HEK293 (cell line): Measurements from ENCODE around the gene MOSMO.
"Not testable (repeated sequence)": the region's sequence is repeated elsewhere in the genome, so short reads cannot be mapped to it uniquely, and the experiment has no call there.

Experiments
- CTCF ChIA-PET: fragments of 350-600 bp; formaldehyde crosslinking; extraction: SDS; loops from one replicate; lab custom pipeline; 2021; ENCODE audit warnings: antibody characterized with exemption; lab: Yijun Ruan, JAX
- POLR2A ChIA-PET: fragments of 300-600 bp; formaldehyde crosslinking; extraction: SDS; loops from one replicate; lab custom pipeline; 2020; ENCODE audit warnings: antibody characterized with exemption, inconsistent platforms; lab: Yijun Ruan, JAX
- H3K27ac ChIP-seq: fragments of 200-500 bp; sonication (Bioruptor generic); 2 replicates; pipeline ENCODE4 v1.5.1; 2014; ENCODE audit warnings: low read depth, low read length, control low read depth, inconsistent platforms; ENCODE audit errors: extremely low read depth
- H3K36me3 ChIP-seq, 2 experiments: fragments of 200-500 bp in 1 of 2; sonication (Bioruptor generic) in 1 of 2; 1 replicate in 1 of 2; 2 replicates in 1 of 2; pipeline ENCODE4 v1.5.1; 2014 to 2017; ENCODE audit warnings: inconsistent platforms in 2 of 2, low read length in 2 of 2; ENCODE audit not compliant: control insufficient read depth in 2 of 2, insufficient read depth in 1 of 2
- H3K4me1 ChIP-seq: fragments of 200-500 bp; sonication (Bioruptor generic); 2 replicates; pipeline ENCODE4 v1.5.1; 2014; ENCODE audit warnings: mild to moderate bottlenecking, low read length, inconsistent platforms; ENCODE audit not compliant: control insufficient read depth, insufficient read depth
- H3K4me3 ChIP-seq: 2 replicates; pipeline ENCODE4 v1.5.1; 2011; ENCODE audit warnings: low read depth, mild to moderate bottlenecking, control low read depth, low read length, moderate library complexity
- H3K9me3 ChIP-seq: fragments of 200-500 bp; sonication (Bioruptor generic); 2 replicates; pipeline ENCODE4 v1.5.1; 2014; ENCODE audit warnings: low read depth, low read length, inconsistent platforms; ENCODE audit not compliant: control insufficient read depth, insufficient read depth
- PRDM1 ChIP-seq: fragments of 450-650 bp; formaldehyde crosslinking; IDR thresholded peaks from 2 replicates; pipeline ENCODE4; 2016; ENCODE audit warnings: missing biosample characterization, missing genetic modification characterization
- ZBTB48 ChIP-seq: fragments of 450-650 bp; formaldehyde crosslinking; IDR thresholded peaks from 2 replicates; pipeline ENCODE4 v1.5.1; 2016; ENCODE audit warnings: missing biosample characterization, missing genetic modification characterization
- ZNF138 ChIP-seq: fragments of 450-650 bp; formaldehyde crosslinking; IDR thresholded peaks from 2 replicates; pipeline ENCODE4 v1.5.1; 2016; ENCODE audit warnings: missing biosample characterization, missing genetic modification characterization, borderline replicate concordance
- ZNF24 ChIP-seq: fragments of 450-650 bp; formaldehyde crosslinking; IDR thresholded peaks from 2 replicates; pipeline ENCODE4 v1.5.1; 2016; ENCODE audit warnings: missing biosample characterization, missing genetic modification characterization
- ZNF292 ChIP-seq: fragments of 450-650 bp; formaldehyde crosslinking; IDR thresholded peaks from 2 replicates; pipeline ENCODE4 v1.5.1; 2016; ENCODE audit warnings: low read depth, missing biosample characterization, missing genetic modification characterization, borderline replicate concordance
- ZNF341 ChIP-seq: fragments of 450-650 bp; formaldehyde crosslinking; IDR thresholded peaks from 2 replicates; pipeline ENCODE4; 2016; ENCODE audit warnings: low read depth, missing biosample characterization, missing genetic modification characterization
- ZNF391 ChIP-seq: fragments of 450-650 bp; formaldehyde crosslinking; IDR thresholded peaks from 2 replicates; pipeline ENCODE4 v1.5.1; 2016; ENCODE audit warnings: low read depth, missing biosample characterization, missing genetic modification characterization, borderline replicate concordance
- ZNF514 ChIP-seq: fragments of 450-650 bp; formaldehyde crosslinking; IDR thresholded peaks from 2 replicates; pipeline ENCODE4 v1.5.1; 2016; ENCODE audit warnings: missing biosample characterization, missing genetic modification characterization
- ZNF571 ChIP-seq: fragments of 450-650 bp; formaldehyde crosslinking; IDR thresholded peaks from 2 replicates; pipeline ENCODE4 v1.5.0; 2017; ENCODE audit warnings: missing biosample characterization, missing genetic modification characterization
- ZNF596 ChIP-seq: fragments of 450-650 bp; IDR thresholded peaks from 2 replicates; pipeline ENCODE4 v1.5.0; 2018; ENCODE audit warnings: missing biosample characterization, mild to moderate bottlenecking, missing genetic modification characterization, moderate library complexity
- ZNF610 ChIP-seq: fragments of 450-650 bp; formaldehyde crosslinking; IDR thresholded peaks from 2 replicates; pipeline ENCODE4 v1.5.1; 2016; ENCODE audit warnings: missing biosample characterization, missing genetic modification characterization, borderline replicate concordance
- ZNF664 ChIP-seq: fragments of 450-650 bp; formaldehyde crosslinking; IDR thresholded peaks from 2 replicates; pipeline ENCODE4 v1.5.1; 2016; ENCODE audit warnings: missing biosample characterization, missing genetic modification characterization
- TF ChIP-seq, protein P1 (sequence below): fragments of 450-650 bp; formaldehyde crosslinking; IDR thresholded peaks from 2 replicates; pipeline ENCODE4 v1.5.1; 2016; ENCODE audit warnings: missing biosample characterization, missing genetic modification characterization
- TF ChIP-seq, protein P2 (sequence below): fragments of 450-650 bp; formaldehyde crosslinking; IDR thresholded peaks from 2 replicates; pipeline ENCODE4 v1.5.1; 2017; ENCODE audit warnings: missing biosample characterization, missing genetic modification characterization
- TF ChIP-seq, protein P3 (sequence below): fragments of 450-650 bp; formaldehyde crosslinking; IDR thresholded peaks from 2 replicates; pipeline ENCODE4 v1.5.1; 2017; ENCODE audit warnings: missing biosample characterization, missing genetic modification characterization
- TF ChIP-seq, protein P4 (sequence below): fragments of 450-650 bp; formaldehyde crosslinking; IDR thresholded peaks from 2 replicates; pipeline ENCODE4 v1.5.1; 2016; ENCODE audit warnings: missing biosample characterization, missing genetic modification characterization

Gene MOSMO

DNA sequence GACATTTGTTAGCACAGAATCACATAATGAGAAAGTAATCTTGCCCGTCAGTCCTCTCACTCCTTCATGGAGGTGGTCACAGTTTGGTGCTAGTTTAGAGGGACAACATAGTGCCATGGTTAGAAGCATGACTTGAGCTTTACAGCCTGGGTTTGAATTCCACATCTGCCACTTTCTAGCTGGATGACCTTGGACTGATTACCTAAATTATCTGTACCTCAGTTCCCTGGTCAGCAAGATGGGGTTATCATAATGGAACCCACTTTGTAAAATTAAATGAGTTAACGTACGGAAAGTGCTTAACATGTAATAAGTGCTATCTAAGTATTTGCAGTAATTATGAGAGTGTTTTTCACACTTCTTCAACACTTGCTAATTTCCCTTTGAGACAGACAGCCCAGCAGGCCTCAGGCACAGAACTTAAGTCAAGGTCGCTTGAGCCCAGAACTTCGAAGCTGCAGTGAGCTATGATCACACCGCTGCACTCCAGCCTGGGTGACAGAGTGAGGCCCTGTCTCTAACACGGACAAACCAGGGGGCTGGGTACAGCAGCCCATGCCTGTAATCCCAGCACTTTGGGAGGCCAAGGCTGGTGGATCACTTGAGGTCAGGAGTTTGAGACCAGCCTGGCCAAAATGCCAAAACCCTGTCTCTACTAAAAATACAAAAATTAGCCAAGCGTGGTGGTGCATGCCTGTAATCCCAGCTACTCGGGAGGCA is 91.5 kb downstream of the MOSMO start (continued):
- TF ChIP-seq ZNF138 (no peak), PRDM1 (tag by site-specific recombination) (no peak), ZNF664 (no peak)

DNA sequence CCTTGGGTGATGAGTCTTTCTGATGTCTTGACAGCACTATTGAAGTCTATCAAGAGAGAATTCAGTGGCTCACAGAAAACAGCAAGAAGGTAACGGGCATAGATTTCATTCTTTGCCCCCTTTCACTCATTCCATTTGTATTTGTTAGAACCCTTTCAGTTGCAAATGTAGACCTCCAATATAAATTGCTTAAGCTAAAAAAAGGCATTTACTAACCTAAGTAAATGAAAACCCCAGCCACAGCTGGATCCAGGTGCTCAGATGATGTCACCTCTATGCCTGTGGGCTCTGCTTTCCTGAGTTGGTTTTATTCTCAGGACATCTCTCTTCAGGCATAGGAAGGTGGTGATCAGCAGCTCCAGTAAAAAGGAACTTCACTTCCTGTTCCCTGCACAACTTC is 95.5 kb downstream of the MOSMO start:
- no peaks in the 10 kb centered on the region for H3K4me1 ChIP-seq
- TF ChIP-seq ZNF391 (tag by site-specific recombination): no peak
- CTCF ChIA-PET: interaction anchor here (0.6 to 7.1 kb wide), 4 partner anchors 8 to 137 kb away, joined by 3 to 31 read pairs (median 4); no protein-coding TSS in a partner anchor
- H3K27ac ChIP-seq: no peak overlapping the region
- H3K9me3 ChIP-seq: no peaks in the 10 kb centered on the region
- POLR2A ChIA-PET: no interaction called here
- no peak overlapping the region for H3K4me3 ChIP-seq
- H3K36me3 ChIP-seq: no peaks in the 10 kb centered on the region

DNA sequence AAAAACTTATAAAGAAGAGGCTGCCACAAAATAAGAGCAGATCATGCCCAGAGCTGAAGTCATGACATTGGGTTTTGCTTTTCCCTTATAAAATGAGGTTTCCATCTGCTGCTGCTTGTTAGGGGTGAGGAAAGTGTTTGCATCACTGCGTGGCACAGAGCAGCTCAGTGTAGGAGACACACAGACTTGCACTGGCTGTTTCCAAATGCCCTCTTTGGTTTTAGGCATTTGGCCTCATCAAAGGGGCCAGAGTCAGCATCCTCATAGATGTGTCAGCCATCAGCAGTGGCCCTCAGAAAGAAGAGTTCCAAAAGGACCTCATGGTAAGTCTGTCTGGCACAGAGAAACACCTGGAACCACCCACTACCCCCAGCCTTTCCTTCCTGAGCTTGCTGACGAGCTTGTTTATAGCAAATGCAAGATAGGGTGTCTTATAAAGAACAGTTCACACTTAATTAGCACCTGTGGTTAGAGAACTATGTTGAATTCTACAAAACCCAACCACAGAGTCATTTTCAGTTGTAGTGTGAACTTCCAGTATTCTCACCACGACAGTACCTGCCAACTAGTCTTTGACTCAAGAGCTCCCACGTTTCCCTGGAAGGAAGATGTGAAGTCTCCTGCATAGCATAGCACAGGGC is 101.5 kb downstream of the MOSMO start:
- H3K36me3 ChIP-seq: no peaks in the 10 kb centered on the region
- TF ChIP-seq, protein P1, sequence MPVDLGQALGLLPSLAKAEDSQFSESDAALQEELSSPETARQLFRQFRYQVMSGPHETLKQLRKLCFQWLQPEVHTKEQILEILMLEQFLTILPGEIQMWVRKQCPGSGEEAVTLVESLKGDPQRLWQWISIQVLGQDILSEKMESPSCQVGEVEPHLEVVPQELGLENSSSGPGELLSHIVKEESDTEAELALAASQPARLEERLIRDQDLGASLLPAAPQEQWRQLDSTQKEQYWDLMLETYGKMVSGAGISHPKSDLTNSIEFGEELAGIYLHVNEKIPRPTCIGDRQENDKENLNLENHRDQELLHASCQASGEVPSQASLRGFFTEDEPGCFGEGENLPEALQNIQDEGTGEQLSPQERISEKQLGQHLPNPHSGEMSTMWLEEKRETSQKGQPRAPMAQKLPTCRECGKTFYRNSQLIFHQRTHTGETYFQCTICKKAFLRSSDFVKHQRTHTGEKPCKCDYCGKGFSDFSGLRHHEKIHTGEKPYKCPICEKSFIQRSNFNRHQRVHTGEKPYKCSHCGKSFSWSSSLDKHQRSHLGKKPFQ (tag by site-specific recombination): peak; percentile 71; the same call in 1 of the 2 replicates
- TF ChIP-seq ZNF292 (tag by site-specific recombination) (no peak), ZBTB48 (tag by site-specific recombination) (no peak)
- H3K4me1 ChIP-seq: no peaks in the 10 kb centered on the region
- POLR2A ChIA-PET: no interaction called here
- H3K9me3 ChIP-seq: no peaks in the 10 kb centered on the region
- CTCF ChIA-PET: interaction anchor here (0.6 to 3.6 kb wide), 5 partner anchors 10 to 107 kb away, joined by 3 to 18 read pairs (median 6); no protein-coding TSS in a partner anchor
- no peak overlapping the region for H3K4me3 ChIP-seq
- no peak overlapping the region for H3K27ac ChIP-seq

DNA sequence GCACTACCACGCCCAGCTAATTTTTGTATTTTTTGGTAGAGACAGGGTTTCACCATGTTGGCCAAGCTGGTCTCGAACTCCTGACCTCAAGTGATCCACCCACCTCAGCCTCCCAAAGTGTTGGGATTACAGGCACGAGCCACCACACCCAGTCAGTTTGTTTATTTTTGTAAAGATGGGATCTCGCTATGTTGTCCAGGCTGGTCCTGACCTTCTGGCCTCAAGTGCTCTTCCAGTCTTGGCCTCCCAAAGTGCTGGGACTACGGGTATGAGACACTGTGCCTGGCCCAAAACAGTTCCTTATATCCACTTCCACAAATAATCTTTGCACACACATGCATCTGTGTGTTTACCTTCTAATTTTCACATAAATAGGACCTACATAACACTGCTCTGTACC is 103.7 kb downstream of the MOSMO start:
- POLR2A ChIA-PET, H3K27ac ChIP-seq, H3K4me1 ChIP-seq, H3K36me3 ChIP-seq, H3K4me3 ChIP-seq, H3K9me3 ChIP-seq: not testable (repeated sequence)
- CTCF ChIA-PET: interaction anchor here (0.6 to 2.0 kb wide), 2 partner anchors 13 to 46 kb away, joined by 4 to 11 read pairs; no protein-coding TSS in a partner anchor

DNA sequence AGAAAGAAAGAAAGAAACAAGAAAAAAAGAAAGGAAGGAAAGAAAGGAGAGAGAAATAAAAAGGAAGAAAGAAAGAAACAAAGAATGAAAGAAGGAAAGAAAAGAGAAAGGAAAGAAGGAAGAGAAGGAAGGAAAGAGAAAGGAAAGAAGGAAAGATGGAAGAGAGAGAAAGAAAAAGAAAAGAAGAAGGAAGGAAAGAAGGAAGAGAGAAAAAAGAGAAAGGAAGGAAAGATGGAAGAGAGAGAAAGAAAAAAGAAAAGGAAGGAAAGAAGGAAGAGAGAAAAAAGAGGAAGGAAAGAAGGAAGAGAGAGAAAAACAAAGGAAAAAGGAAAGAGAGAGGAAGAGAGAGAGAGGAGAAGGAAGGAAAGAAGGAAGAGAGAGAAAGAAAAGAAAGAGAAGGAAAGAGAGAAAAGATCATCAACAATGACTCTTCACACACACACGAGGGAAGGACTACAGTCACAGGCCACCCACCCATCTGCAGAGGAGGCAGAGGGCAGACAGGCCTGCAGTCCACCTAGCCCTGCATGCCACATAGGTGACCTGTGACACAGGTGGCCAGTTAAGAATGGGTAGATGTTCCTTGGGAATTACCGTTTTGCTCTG is 108.3 kb downstream of the MOSMO start:
- ChIA-PET CTCF (interaction anchor here (1.0 to 1.5 kb wide), 2 partner anchors 17 to 38 kb away, joined by 4 to 5 read pairs; no protein-coding TSS in a partner anchor), POLR2A (no interaction called here)
- Histone ChIP-seq H3K36me3 (no peaks in the 10 kb centered on the region), H3K4me1 (no peaks in the 10 kb centered on the region), H3K4me3 (no peak overlapping the region), H3K27ac (no peak overlapping the region), H3K9me3 (no peaks in the 10 kb centered on the region)
- TF ChIP-seq ZNF391 (tag by site-specific recombination) (no peak), ZNF610 (no peak), ZNF571 (tag by site-specific recombination) (no peak), ZNF596 (tag by site-specific recombination) (0 out of 2 replicates have a peak, but pooled peaks have one; percentile 13), ZNF24 (no peak), PRDM1 (tag by site-specific recombination) (peak; percentile 97), ZNF341 (tag by site-specific recombination) (no peak), ZNF514 (tag by site-specific recombination) (no peak)
- TF ChIP-seq, protein P2, sequence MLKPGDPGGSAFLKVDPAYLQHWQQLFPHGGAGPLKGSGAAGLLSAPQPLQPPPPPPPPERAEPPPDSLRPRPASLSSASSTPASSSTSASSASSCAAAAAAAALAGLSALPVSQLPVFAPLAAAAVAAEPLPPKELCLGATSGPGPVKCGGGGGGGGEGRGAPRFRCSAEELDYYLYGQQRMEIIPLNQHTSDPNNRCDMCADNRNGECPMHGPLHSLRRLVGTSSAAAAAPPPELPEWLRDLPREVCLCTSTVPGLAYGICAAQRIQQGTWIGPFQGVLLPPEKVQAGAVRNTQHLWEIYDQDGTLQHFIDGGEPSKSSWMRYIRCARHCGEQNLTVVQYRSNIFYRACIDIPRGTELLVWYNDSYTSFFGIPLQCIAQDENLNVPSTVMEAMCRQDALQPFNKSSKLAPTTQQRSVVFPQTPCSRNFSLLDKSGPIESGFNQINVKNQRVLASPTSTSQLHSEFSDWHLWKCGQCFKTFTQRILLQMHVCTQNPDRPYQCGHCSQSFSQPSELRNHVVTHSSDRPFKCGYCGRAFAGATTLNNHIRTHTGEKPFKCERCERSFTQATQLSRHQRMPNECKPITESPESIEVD (tag by site-specific recombination): no peak
- TF ChIP-seq, protein P3, sequence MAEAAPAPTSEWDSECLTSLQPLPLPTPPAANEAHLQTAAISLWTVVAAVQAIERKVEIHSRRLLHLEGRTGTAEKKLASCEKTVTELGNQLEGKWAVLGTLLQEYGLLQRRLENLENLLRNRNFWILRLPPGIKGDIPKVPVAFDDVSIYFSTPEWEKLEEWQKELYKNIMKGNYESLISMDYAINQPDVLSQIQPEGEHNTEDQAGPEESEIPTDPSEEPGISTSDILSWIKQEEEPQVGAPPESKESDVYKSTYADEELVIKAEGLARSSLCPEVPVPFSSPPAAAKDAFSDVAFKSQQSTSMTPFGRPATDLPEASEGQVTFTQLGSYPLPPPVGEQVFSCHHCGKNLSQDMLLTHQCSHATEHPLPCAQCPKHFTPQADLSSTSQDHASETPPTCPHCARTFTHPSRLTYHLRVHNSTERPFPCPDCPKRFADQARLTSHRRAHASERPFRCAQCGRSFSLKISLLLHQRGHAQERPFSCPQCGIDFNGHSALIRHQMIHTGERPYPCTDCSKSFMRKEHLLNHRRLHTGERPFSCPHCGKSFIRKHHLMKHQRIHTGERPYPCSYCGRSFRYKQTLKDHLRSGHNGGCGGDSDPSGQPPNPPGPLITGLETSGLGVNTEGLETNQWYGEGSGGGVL (tag by site-specific recombination): no peak
- TF ChIP-seq, protein P4, sequence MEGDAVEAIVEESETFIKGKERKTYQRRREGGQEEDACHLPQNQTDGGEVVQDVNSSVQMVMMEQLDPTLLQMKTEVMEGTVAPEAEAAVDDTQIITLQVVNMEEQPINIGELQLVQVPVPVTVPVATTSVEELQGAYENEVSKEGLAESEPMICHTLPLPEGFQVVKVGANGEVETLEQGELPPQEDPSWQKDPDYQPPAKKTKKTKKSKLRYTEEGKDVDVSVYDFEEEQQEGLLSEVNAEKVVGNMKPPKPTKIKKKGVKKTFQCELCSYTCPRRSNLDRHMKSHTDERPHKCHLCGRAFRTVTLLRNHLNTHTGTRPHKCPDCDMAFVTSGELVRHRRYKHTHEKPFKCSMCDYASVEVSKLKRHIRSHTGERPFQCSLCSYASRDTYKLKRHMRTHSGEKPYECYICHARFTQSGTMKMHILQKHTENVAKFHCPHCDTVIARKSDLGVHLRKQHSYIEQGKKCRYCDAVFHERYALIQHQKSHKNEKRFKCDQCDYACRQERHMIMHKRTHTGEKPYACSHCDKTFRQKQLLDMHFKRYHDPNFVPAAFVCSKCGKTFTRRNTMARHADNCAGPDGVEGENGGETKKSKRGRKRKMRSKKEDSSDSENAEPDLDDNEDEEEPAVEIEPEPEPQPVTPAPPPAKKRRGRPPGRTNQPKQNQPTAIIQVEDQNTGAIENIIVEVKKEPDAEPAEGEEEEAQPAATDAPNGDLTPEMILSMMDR: no peak
